NCI-H146 treated with DMSO at 0.1 percent for 48 hours (cell line): ENCODE data around the gene NUB1.

Experiments
- DNase-seq: peaks from one replicate; lab custom pipeline; 2025; ENCODE audit not compliant: unreplicated experiment; lab: John Stamatoyannopoulos, UW

NUB1 gene

GRCh38 chr7:151313857-151314256 is 27.8 kb upstream of the NUB1 start:
- no peak for DNase-seq

- no peak for DNase-seq
These were observed 27.2 kb upstream of the NUB1 start for GRCh38 chr7:151314401-151314800.

- no peak for DNase-seq
These were observed 26.5 kb upstream of the NUB1 start for GRCh38 chr7:151315038-151315655.

GRCh38 chr7:151316896-151317295 is 24.7 kb upstream of the NUB1 start:
- DNase-seq: no peak

GRCh38 chr7:151317936-151318335 is 23.7 kb upstream of the NUB1 start:
- DNase-seq: no peak

GRCh38 chr7:151319189-151319588 is 22.4 kb upstream of the NUB1 start:
- no peak for DNase-seq

GRCh38 chr7:151320263-151320845 is 21.3 kb upstream of the NUB1 start:
- DNase-seq: no peak

GRCh38 chr7:151321341-151321740 is 20.3 kb upstream of the NUB1 start:
- no peak for DNase-seq

GRCh38 chr7:151322906-151323305 is 18.7 kb upstream of the NUB1 start:
- no peak for DNase-seq

GRCh38 chr7:151327022-151327421 is 14.6 kb upstream of the NUB1 start:
- no peak for DNase-seq

GRCh38 chr7:151327659-151328058 is 14.0 kb upstream of the NUB1 start:
- no peak for DNase-seq

- no peak for DNase-seq
These were observed 11.4 kb upstream of the NUB1 start for GRCh38 chr7:151330181-151330580.

GRCh38 chr7:151330661-151331060 is 11.0 kb upstream of the NUB1 start:
- DNase-seq: no peak

- no peak for DNase-seq
These were observed 7.0 kb upstream of the NUB1 start for GRCh38 chr7:151334628-151335027.

- no peak for DNase-seq
These were observed 5.4 kb upstream of the NUB1 start for GRCh38 chr7:151336027-151336708.

- no peak for DNase-seq
These were observed 4.3 kb upstream of the NUB1 start for GRCh38 chr7:151337346-151337745.

GRCh38 chr7:151338809-151339208 is 2.8 kb upstream of the NUB1 start:
- DNase-seq: no peak

- DNase-seq: no peak
These were observed 1.8 kb upstream of the NUB1 start for GRCh38 chr7:151339651-151340382.

GRCh38 chr7:151340794-151341356 is 737 bp upstream of the NUB1 start:
- DNase-seq: no peak

- no peak for DNase-seq
These were observed 562 bp downstream of the NUB1 start for GRCh38 chr7:151342102-151342646.

- DNase-seq: no peak
These were observed 1.2 kb downstream of the NUB1 start for GRCh38 chr7:151342811-151343210.
